ENCODE results near the gene ATXN2. TPM values are rescaled to one million over a fixed set of nuclear protein-coding genes. Genes with fewer than 3 reads are reported as not detected.

The ATXN2 gene
- total and polyA plus RNA-seq, 2 of the 4 experiments (the other 2 are of a cell fraction) = 12.4 to 66.5 TPM

- BruUV-seq (replicated peaks) = no TSS peak
- ChIA-PET CTCF (interaction anchor here (1.3 kb wide), 1 partner anchor 41 kb away, joined by 6 read pairs; no protein-coding TSS in a partner anchor), POLR2A (ENCODE audit: unreplicated experiment) (no interaction called here)
- H4K20me1 ChIP-seq (ENCODE audit: insufficient read depth, low read length) = peaks cover 84% of the 10 kb centered on the region
- H3K36me3 ChIP-seq (ENCODE audit: control insufficient read depth, insufficient read depth, low read length) = peaks cover 12% of the 10 kb centered on the region
- H2AK5ac ChIP-seq (ENCODE audit: low read depth, low read length) = peak overlapping the region; percentile 79
- peak overlapping the region; percentile 16 for H2AFZ ChIP-seq (replicated peaks; ENCODE audit: low read length, poor library complexity)
- in situ Hi-C loops (cut with MboI; ENCODE audit: low sequenced_read_pairs) (no loop called here), dilution Hi-C loops (cut with HindIII; ENCODE audit: low sequenced_read_pairs, unreplicated experiment) (no loop called here), intact Hi-C loops (cut with micrococcal nuclease) (no loop called here)
- peak overlapping the region; percentile 43; the same call in 1 of the 2 replicates for H4K5ac ChIP-seq (ENCODE audit: low read depth, low read length)
- H3K4me2 ChIP-seq (ENCODE audit: low read depth, low read length) = no peak overlapping the region
- H3K9me1 ChIP-seq (ENCODE audit: insufficient read depth, low read length) = peaks cover 52% of the 10 kb centered on the region
- H2BK15ac ChIP-seq (ENCODE audit: low read depth, low read length) = peak overlapping the region; percentile 27; the same call in 1 of the 3 replicates
- H3K56ac ChIP-seq (ENCODE audit: extremely low read depth, insufficient read depth, low read length) = no peak overlapping the region
- H2BK120ac ChIP-seq (ENCODE audit: low read depth, low read length) = peak overlapping the region; percentile 11; the same call in 1 of the 2 replicates
- no peak overlapping the region for H3K4me3 ChIP-seq (ENCODE audit: insufficient read depth, low read depth, low read length)
- peak; percentile 67 for ATAC-seq (ENCODE audit: low read depth)
- no peak overlapping the region for H3K18ac ChIP-seq (ENCODE audit: low read depth, low read length)
- H3K9ac ChIP-seq (ENCODE audit: low read depth, low read length) = no peak overlapping the region
- WGBS, 2 experiments (ENCODE audit: extremely low coverage in 2 of 2, insufficient read length in 1 of 2) = 66% methylated on average over 3 of the region's 8 CpGs; no CpG with 5 or more reads in 1 of the 2 experiments
- H3K14ac ChIP-seq (replicated peaks; ENCODE audit: low read depth, low read length) = peak overlapping the region; percentile 55; the same call in 1 of the 2 replicates
- no peaks in the 10 kb centered on the region for H3K9me3 ChIP-seq (ENCODE audit: control insufficient read depth, insufficient read depth, low read length)
- peak; percentile 88 for DNase-seq
- peak overlapping the region; percentile 73 for H2AK9ac ChIP-seq (replicated peaks; ENCODE audit: low read depth, low read length, poor library complexity)
- peak overlapping the region; percentile 69 for H2BK5ac ChIP-seq (ENCODE audit: low read depth, low read length, poor library complexity, severe bottlenecking)
- H2BK20ac ChIP-seq (ENCODE audit: low read depth, low read length) = peak overlapping the region; percentile 26
- peak overlapping the region; percentile 28; the same call in 1 of the 2 replicates for H4K91ac ChIP-seq (ENCODE audit: insufficient read depth, low read depth, low read length)
- peaks cover 13 to 89% of the 10 kb centered on the region in 2 experiments; a peak in 3 of 4 replicates for H3K79me1 ChIP-seq (ENCODE audit: low read depth in 1 of 2, low read length in 2 of 2)
- H3K4ac ChIP-seq (ENCODE audit: low read depth, low read length) = peak overlapping the region; percentile 68
- H3K27ac ChIP-seq (ENCODE audit: insufficient read depth, low read length) = peak overlapping the region; percentile 14
- peak overlapping the region; percentile 3; the same call in 1 of the 2 replicates for H3K23ac ChIP-seq (ENCODE audit: low read depth, low read length)
- peaks cover 34% of the 10 kb centered on the region for H3K4me1 ChIP-seq (ENCODE audit: control insufficient read depth, insufficient read depth, low read length)
- no peaks in the 10 kb centered on the region for H3K27me3 ChIP-seq (ENCODE audit: control insufficient read depth, insufficient read depth, low read length)
- peak overlapping the region in 1 of 2 experiments; percentile 52; a peak in 2 of 4 replicates for H4K8ac ChIP-seq (ENCODE audit: low read depth in 2 of 2, low read length in 2 of 2)
- TF ChIP-seq MXI1 (IDR thresholded peaks at IDR 0.05; ENCODE audit: borderline replicate concordance, low read depth, low read length) (no peak), ELK1 (IDR thresholded peaks at IDR 0.05; ENCODE audit: borderline replicate concordance, low read depth, low read length) (no peak), MAZ (IDR thresholded peaks at IDR 0.05; ENCODE audit: borderline replicate concordance, low read depth, low read length) (peak; percentile 46; the same call in 1 of the 2 replicates), RFX5 (IDR thresholded peaks at IDR 0.05; ENCODE audit: low read depth, low read length) (no peak), CHD1 (IDR thresholded peaks at IDR 0.05; ENCODE audit: low read depth, low read length) (no peak), CTCF (conservative IDR thresholded peaks at IDR 0.05; ENCODE audit: low read depth, low read length) (no peak), NFE2L2 (IDR thresholded peaks at IDR 0.05; ENCODE audit: low read depth, low read length) (peak; percentile 65; the same call in 1 of the 2 replicates), BHLHE40 (IDR thresholded peaks at IDR 0.05; ENCODE audit: low read depth, low read length) (no peak), MAFK (IDR thresholded peaks at IDR 0.05; ENCODE audit: low read depth, low read length) (0 out of 2 replicates have a peak, but pooled peaks have one; percentile 17), RAD21 (IDR thresholded peaks at IDR 0.05; ENCODE audit: low read length) (0 out of 2 replicates have a peak, but pooled peaks have one; percentile 12), RCOR1 (IDR thresholded peaks at IDR 0.05; ENCODE audit: insufficient replicate concordance, low read length) (no peak), FOS (IDR thresholded peaks at IDR 0.05; ENCODE audit: low read depth, low read length) (peak; percentile 46), CEBPB (IDR thresholded peaks at IDR 0.05; ENCODE audit: low read depth, low read length) (peak; percentile 99)
Measured at GRCh38 chr12:111437816-111438454, 161.2 kb downstream of the ATXN2 start.
